IMR-90 (cell line): ENCODE measurements around the gene FAM174C. TPM values are rescaled to one million over a fixed set of nuclear protein-coding genes. Genes with fewer than 3 reads are reported as not detected.
A peak's percentile ranks its signal among the peaks of the same experiment; 100 is the strongest.

Source experiments
- ATAC-seq: fragments of 200-7000 bp; cut with Tn5 transposase; 2 replicates; pipeline ENCODE4 v1.9.1; 2020; ENCODE audit warnings: low read depth, mild to moderate bottlenecking, moderate library complexity
- BruUV-seq: library from RNA; stranded (reverse); fragments of 400-500 nt; replicated peaks from 2 replicates; lab custom pipeline; 2021; lab: Mats Ljungman, UMichigan
- CTCF ChIA-PET: fragments of 300-600 bp; formaldehyde crosslinking; extraction: SDS; loops from one replicate; lab custom pipeline; 2021; ENCODE audit warnings: antibody characterized with exemption; lab: Yijun Ruan, JAX
- POLR2A ChIA-PET: fragments of 300-600 bp; sonication (Branson Sonifier 250); formaldehyde crosslinking; loops from one replicate; lab custom pipeline; 2022; ENCODE audit warnings: antibody characterized with exemption; ENCODE audit not compliant: unreplicated experiment; lab: Charles Lee
- DNase-seq: peaks from one replicate; pipeline ENCODE4 v3.0.0; 2013
- H2AFZ ChIP-seq: replicated peaks from 2 replicates; pipeline ENCODE3; 2013; ENCODE audit warnings: low read length, mild to moderate bottlenecking; ENCODE audit not compliant: poor library complexity
- H2AK5ac ChIP-seq: 2 replicates; pipeline ENCODE4 v1.6.1; 2013; ENCODE audit warnings: low read depth, low read length, inconsistent platforms
- H2AK9ac ChIP-seq: replicated peaks from 2 replicates; pipeline ENCODE3; 2013; ENCODE audit warnings: mild to moderate bottlenecking, low read depth, low read length, moderate library complexity; ENCODE audit not compliant: poor library complexity
- H2BK120ac ChIP-seq: 2 replicates; pipeline ENCODE4 v1.6.1; 2013; ENCODE audit warnings: low read depth, low read length, inconsistent platforms
- H2BK15ac ChIP-seq: 3 replicates; pipeline ENCODE4 v1.6.1; 2013; ENCODE audit warnings: low read depth, low read length, inconsistent platforms
- H2BK20ac ChIP-seq: 2 replicates; pipeline ENCODE4 v1.6.1; 2013; ENCODE audit warnings: low read depth, mild to moderate bottlenecking, inconsistent platforms, low read length, moderate library complexity
- H2BK5ac ChIP-seq: 2 replicates; pipeline ENCODE4 v1.6.1; 2013; ENCODE audit warnings: mild to moderate bottlenecking, low read depth, low read length, inconsistent platforms; ENCODE audit not compliant: poor library complexity, severe bottlenecking
- H3K14ac ChIP-seq: replicated peaks from 2 replicates; pipeline ENCODE4 v1.6.1; 2013; ENCODE audit warnings: low read depth, low read length, inconsistent platforms
- H3K18ac ChIP-seq: 2 replicates; pipeline ENCODE4 v1.6.1; 2013; ENCODE audit warnings: low read depth, low read length, control low read depth
- H3K23ac ChIP-seq: 2 replicates; pipeline ENCODE4 v1.6.1; 2013; ENCODE audit warnings: low read depth, low read length, inconsistent platforms
- H3K27ac ChIP-seq: 2 replicates; pipeline ENCODE4 v1.5.1; 2013; ENCODE audit warnings: mild to moderate bottlenecking, control low read depth, low read length; ENCODE audit not compliant: insufficient read depth
- H3K27me3 ChIP-seq: 2 replicates; pipeline ENCODE4 v1.6.1; 2013; ENCODE audit warnings: low read length; ENCODE audit not compliant: control insufficient read depth, insufficient read depth
- H3K36me3 ChIP-seq: 2 replicates; pipeline ENCODE4 v1.6.1; 2013; ENCODE audit warnings: low read length, mixed read lengths; ENCODE audit not compliant: control insufficient read depth, insufficient read depth
- H3K4ac ChIP-seq: 2 replicates; pipeline ENCODE4 v1.6.1; 2013; ENCODE audit warnings: low read depth, low read length, inconsistent platforms
- H3K4me1 ChIP-seq: 2 replicates; pipeline ENCODE4 v1.6.1; 2013; ENCODE audit warnings: low read length, mixed read lengths; ENCODE audit not compliant: control insufficient read depth, insufficient read depth
- H3K4me2 ChIP-seq: 2 replicates; pipeline ENCODE4 v1.6.1; 2013; ENCODE audit warnings: low read depth, mild to moderate bottlenecking, control low read depth, low read length, moderate library complexity
- H3K4me3 ChIP-seq: 2 replicates; pipeline ENCODE4 v1.5.1; 2013; ENCODE audit warnings: low read depth, mild to moderate bottlenecking, control low read depth, low read length, moderate library complexity; ENCODE audit not compliant: insufficient read depth
- H3K56ac ChIP-seq: 2 replicates; pipeline ENCODE4 v1.6.1; 2013; ENCODE audit warnings: low read length, inconsistent platforms; ENCODE audit not compliant: insufficient read depth; ENCODE audit errors: extremely low read depth
- H3K79me1 ChIP-seq, 2 experiments: 2 replicates each; pipeline ENCODE4 v1.6.1; 2013; ENCODE audit warnings: low read length in 2 of 2, inconsistent platforms in 1 of 2, low read depth in 1 of 2
- H3K9ac ChIP-seq: 2 replicates; pipeline ENCODE4 v1.6.1; 2013; ENCODE audit warnings: low read depth, low read length, control low read depth
- H3K9me1 ChIP-seq: 2 replicates; pipeline ENCODE4 v1.6.1; 2013; ENCODE audit warnings: low read length, inconsistent platforms; ENCODE audit not compliant: insufficient read depth
- H3K9me3 ChIP-seq: 2 replicates; pipeline ENCODE4 v1.6.1; 2013; ENCODE audit warnings: low read length; ENCODE audit not compliant: control insufficient read depth, insufficient read depth
- H4K20me1 ChIP-seq: 2 replicates; pipeline ENCODE4 v1.6.1; 2013; ENCODE audit warnings: low read length, inconsistent platforms; ENCODE audit not compliant: insufficient read depth
- H4K5ac ChIP-seq: 2 replicates; pipeline ENCODE4 v1.6.1; 2013; ENCODE audit warnings: mild to moderate bottlenecking, low read depth, low read length, control low read depth
- H4K8ac ChIP-seq, 2 experiments: 2 replicates each; pipeline ENCODE4 v1.6.1; 2013; ENCODE audit warnings: low read depth in 2 of 2, low read length in 2 of 2, control low read depth in 1 of 2, inconsistent platforms in 1 of 2
- H4K91ac ChIP-seq: 2 replicates; pipeline ENCODE4 v1.6.1; 2013; ENCODE audit warnings: low read depth, low read length, inconsistent platforms; ENCODE audit not compliant: insufficient read depth
- CHD1 ChIP-seq: IDR thresholded peaks from 2 replicates; pipeline ENCODE4 v1.6.1; 2012; ENCODE audit warnings: low read depth, low read length, improper control_type of control experiment
- MAZ ChIP-seq: IDR thresholded peaks from 2 replicates; pipeline ENCODE4 v1.6.1; 2012; ENCODE audit warnings: low read depth, mild to moderate bottlenecking, low read length, improper control_type of control experiment, moderate library complexity, borderline replicate concordance
- MXI1 ChIP-seq: IDR thresholded peaks from 2 replicates; pipeline ENCODE4 v1.6.1; 2012; ENCODE audit warnings: low read depth, mild to moderate bottlenecking, low read length, moderate library complexity, borderline replicate concordance
- POLR2A ChIP-seq: IDR thresholded peaks from 2 replicates; pipeline ENCODE4 v1.6.1; 2012; ENCODE audit warnings: mild to moderate bottlenecking, low read depth, low read length
- RFX5 ChIP-seq: IDR thresholded peaks from 2 replicates; pipeline ENCODE4 v1.8.0; 2012; ENCODE audit warnings: low read depth, mild to moderate bottlenecking, low read length, moderate library complexity
- WGBS, 2 experiments: methylation state at CpG; one replicate each; pipeline versions ENCODE4 v1.1.5 to v1.1.7; 2013; ENCODE audit warnings: missing lambda C conversion rate in 2 of 2; ENCODE audit not compliant: insufficient read length in 1 of 2; ENCODE audit errors: extremely low coverage in 2 of 2; 5-methylcytosine and 5-hydroxymethylcytosine counted together
- dilution Hi-C: fragments of 300-500 bp; cut with HindIII; formaldehyde crosslinking; loops from one replicate; pipeline ENCODE4 v1.14.3; 2018; ENCODE audit warnings: low sequenced_read_pairs; ENCODE audit not compliant: unreplicated experiment
- in situ Hi-C: fragments of 300-500 bp; cut with MboI; formaldehyde crosslinking; loops from 3 replicates; pipeline ENCODE4 v1.14.3; 2019; ENCODE audit warnings: low sequenced_read_pairs, inconsistent platforms, mixed read lengths
- intact Hi-C: fragments of 100-400 bp; cut with micrococcal nuclease; formaldehyde crosslinking; loops from 2 replicates; pipeline ENCODE4 v1.10.0; 2022
- polyA plus RNA-seq, 3 experiments: library from polyadenylated mRNA; depleted of rRNA; stranded (reverse); fragments of >200 nt; gene quantifications; 2 replicates each; pipeline ENCODE4 v1.2.3, GENCODE V29; 2012; ENCODE audit warnings: low replicate concordance in 1 of 3
- total RNA-seq: library from RNA; depleted of rRNA; stranded (reverse); fragments of >200 nt; gene quantifications from 2 replicates; pipeline ENCODE4 v1.2.3, GENCODE V29; 2012
- TF ChIP-seq, protein P1 (sequence below): fragments of 150-350 bp; IDR thresholded peaks from 2 replicates; pipeline ENCODE4 v1.6.1; 2017; ENCODE audit warnings: mild to moderate bottlenecking, antibody characterized with exemption, low read length, low read depth

The FAM174C gene
- total and polyA plus RNA-seq, 2 of the 4 experiments (the other 2 are of a cell fraction): 7.5 to 61.8 TPM

DNA sequence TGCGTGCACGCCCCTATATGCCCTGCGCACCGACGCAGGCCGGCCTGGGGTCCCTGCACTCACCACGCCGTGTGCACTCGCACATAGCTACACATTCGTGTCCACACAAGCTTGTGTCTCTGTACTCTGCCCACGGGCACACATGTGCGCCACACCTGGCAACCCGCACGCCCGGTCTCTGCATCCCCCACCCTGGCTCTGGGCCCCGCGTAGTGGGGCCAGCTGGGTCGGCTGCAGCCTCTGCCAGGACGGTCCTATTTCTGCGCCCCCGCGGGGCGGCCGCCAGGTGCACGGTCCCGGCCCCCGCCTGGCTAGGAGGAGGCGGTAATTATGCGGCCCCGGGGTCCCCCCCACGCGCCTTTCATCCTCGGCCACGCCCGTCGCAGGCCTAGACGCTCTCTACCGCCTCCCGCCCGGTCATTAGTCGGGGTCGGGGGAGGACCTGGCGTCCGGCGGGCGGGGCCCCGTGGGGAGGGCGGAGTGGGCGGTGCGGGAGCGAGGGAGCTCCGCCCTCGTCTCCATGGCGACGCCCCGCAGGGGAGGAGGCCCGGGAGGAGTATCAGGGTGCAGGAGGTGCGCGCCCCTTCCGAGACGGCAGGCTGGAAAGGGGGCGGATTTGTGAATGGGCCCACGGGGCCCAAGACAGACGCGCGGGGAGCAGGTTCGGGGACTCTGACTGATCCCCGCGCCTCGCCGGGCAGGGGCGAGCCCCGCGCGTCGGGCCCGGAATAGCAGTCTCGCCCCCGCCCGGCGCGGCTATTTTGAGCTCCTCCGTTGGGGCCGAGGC lies 9.0 kb upstream of the FAM174C start:
- 2% methylated on average over 33 of the region's 84 CpGs; no CpG with 5 or more reads in 1 of the 2 experiments for WGBS, 2 experiments
- peak overlapping the region; percentile 79 for H4K5ac ChIP-seq
- POLR2A ChIA-PET: interaction anchor here (0.6 to 1.8 kb wide), 8 partner anchors 9 to 175 kb away, joined by 3 to 24 read pairs (median 6); partner anchors contain the start of gene FAM174C

More for the DNA sequence above, 9.0 kb upstream of the FAM174C start:
- Histone ChIP-seq H3K9me1 (peaks cover 11% of the 10 kb centered on the region), H3K23ac (peak overlapping the region; percentile 93), H3K14ac (peak overlapping the region; percentile 93), H3K9ac (peak overlapping the region; percentile 63), H4K8ac (peak overlapping the region; percentile 89 to 96), H2AFZ (peak overlapping the region; percentile 90), H2BK5ac (peak overlapping the region; percentile 99), H2BK15ac (peak overlapping the region; percentile 90; the same call in 1 of the 3 replicates), H3K4me2 (peak overlapping the region; percentile 87), H3K18ac (peak overlapping the region; percentile 83), H2BK20ac (peak overlapping the region; percentile 92), H3K27ac (peak overlapping the region; percentile 93), H3K79me1 (peaks cover 5 to 66% of the 10 kb centered on the region in 2 experiments; a peak in 3 of 4 replicates), H3K4ac (peak overlapping the region; percentile 99), H3K9me3 (no peaks in the 10 kb centered on the region), H4K91ac (peak overlapping the region; percentile 98), H3K56ac (peak overlapping the region; percentile 86), H3K36me3 (peaks cover 6% of the 10 kb centered on the region), H2AK5ac (peak overlapping the region; percentile 99), H2BK120ac (peak overlapping the region; percentile 81), H3K4me3 (peak overlapping the region; percentile 61), H3K4me1 (peaks cover 55% of the 10 kb centered on the region), H3K27me3 (no peaks in the 10 kb centered on the region), H4K20me1 (peaks cover 33% of the 10 kb centered on the region), H2AK9ac (peak overlapping the region; percentile 98)
- dilution Hi-C loops (no loop called here), intact Hi-C loops (loop anchor here (1.0 to 2.0 kb wide), 4 partner anchors 13 to 46 kb away; partner anchors contain the start of gene MIDN), in situ Hi-C loops (no loop called here)
- peak; percentile 49 for ATAC-seq
- CTCF ChIA-PET: interaction anchor here (0.5 to 3.5 kb wide), 7 partner anchors 11 to 621 kb away, joined by 3 to 64 read pairs (median 4); partner anchors contain the start of gene ATP5F1D
- TF ChIP-seq, protein P1, sequence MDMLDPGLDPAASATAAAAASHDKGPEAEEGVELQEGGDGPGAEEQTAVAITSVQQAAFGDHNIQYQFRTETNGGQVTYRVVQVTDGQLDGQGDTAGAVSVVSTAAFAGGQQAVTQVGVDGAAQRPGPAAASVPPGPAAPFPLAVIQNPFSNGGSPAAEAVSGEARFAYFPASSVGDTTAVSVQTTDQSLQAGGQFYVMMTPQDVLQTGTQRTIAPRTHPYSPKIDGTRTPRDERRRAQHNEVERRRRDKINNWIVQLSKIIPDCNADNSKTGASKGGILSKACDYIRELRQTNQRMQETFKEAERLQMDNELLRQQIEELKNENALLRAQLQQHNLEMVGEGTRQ: no peak
- TF ChIP-seq MAZ (peak; percentile 90), RFX5 (no peak), POLR2A (peak; percentile 14; the same call in 1 of the 2 replicates), MXI1 (peak; percentile 16; the same call in 1 of the 2 replicates), CHD1 (peak; percentile 80; the same call in 1 of the 2 replicates)
- no TSS peak for BruUV-seq
- peak; percentile 78 for DNase-seq
